GM10266 (cell line): ENCODE measurements around the gene KRT73.

Source experiments
- DNase-seq: peaks from one replicate; pipeline ENCODE4 v3.0.0; 2012; ENCODE audit errors: extremely low spot score
- CTCF ChIP-seq: IDR thresholded peaks from 2 replicates; pipeline ENCODE4 v1.5.1; 2012; ENCODE audit warnings: mild to moderate bottlenecking, low read depth; ENCODE audit not compliant: control insufficient read depth, insufficient read depth; ENCODE audit errors: missing control alignments

Gene KRT73

GRCh38 chr12:52607314-52607713 is 11.0 kb downstream of the KRT73 start:
- no peak for DNase-seq
- no peak for TF ChIP-seq CTCF

GRCh38 chr12:52606581-52607218 is 11.7 kb downstream of the KRT73 start:
- no peak for TF ChIP-seq CTCF
- DNase-seq = no peak

- no peak for TF ChIP-seq CTCF
- no peak for DNase-seq
These were observed 12.3 kb downstream of the KRT73 start for GRCh38 chr12:52606096-52606495.

GRCh38 chr12:52605542-52605941 is 12.8 kb downstream of the KRT73 start:
- no peak for DNase-seq
- no peak for TF ChIP-seq CTCF

GRCh38 chr12:52604859-52605258 is 13.5 kb downstream of the KRT73 start:
- no peak for DNase-seq
- no peak for TF ChIP-seq CTCF

- no peak for TF ChIP-seq CTCF
- DNase-seq = no peak
These were observed 15.0 kb downstream of the KRT73 start for GRCh38 chr12:52603314-52603713.

- no peak for DNase-seq
These were observed 15.8 kb downstream of the KRT73 start for GRCh38 chr12:52602552-52602951.

More at GRCh38 chr12:52602552-52602951, 15.8 kb downstream of the KRT73 start:
- TF ChIP-seq CTCF = no peak
